GM12892 (cell line): ENCODE results near the gene HEXA. TPM values are rescaled to one million over a fixed set of nuclear protein-coding genes. Genes with fewer than 3 reads are reported as not detected.
"Not testable (repeated sequence)": the region's sequence is repeated elsewhere in the genome, so short reads cannot be mapped to it uniquely, and the experiment has no call there.

Experiments
- DNase-seq: peaks from one replicate; pipeline ENCODE4 v3.0.0; 2011; ENCODE audit not compliant: insufficient read length
- FAIRE-seq: peaks from 2 replicates; lab custom pipeline; 2011; peaks lifted over from hg19 to GRCh38; lab: Jason Lieb, UNC
- POLR2A ChIP-seq: IDR thresholded peaks from 2 replicates; pipeline ENCODE4 v1.6.1; 2011; ENCODE audit warnings: low read depth, low read length, control low read depth
- POLR2AphosphoS5 ChIP-seq: IDR thresholded peaks from 2 replicates; pipeline ENCODE4 v1.6.1; 2011; ENCODE audit warnings: low read depth, low read length, control low read depth
- TAF1 ChIP-seq: IDR thresholded peaks from 2 replicates; pipeline ENCODE4 v1.6.1; 2011; ENCODE audit warnings: low read depth, mild to moderate bottlenecking, control low read depth, low read length, borderline replicate concordance
- polyA plus RNA-seq: library from polyadenylated mRNA; unstranded; fragments of >200 nt; gene quantifications from one replicate; pipeline ENCODE4 v1.2.1, GENCODE V29; 2012; ENCODE audit warnings: missing spikeins, inconsistent platforms; ENCODE audit not compliant: missing spikeins

HEXA gene
- polyA plus RNA-seq: 61.6 TPM

- DNase-seq (peak; percentile 91), FAIRE-seq (peak; percentile 96)
- peak; percentile 83; the same call in 1 of the 2 replicates for TF ChIP-seq POLR2A
- peak; percentile 72; the same call in 1 of the 2 replicates for TF ChIP-seq TAF1
- TF ChIP-seq POLR2AphosphoS5: peak; percentile 82; the same call in 1 of the 2 replicates
These were observed at the start of gene HEXA for GRCh38 chr15:72375846-72376581. TSS of gene HEXA (minus strand) at chr15:72376014. CDS start at chr15:72375972, 42 bp downstream.

DNA sequence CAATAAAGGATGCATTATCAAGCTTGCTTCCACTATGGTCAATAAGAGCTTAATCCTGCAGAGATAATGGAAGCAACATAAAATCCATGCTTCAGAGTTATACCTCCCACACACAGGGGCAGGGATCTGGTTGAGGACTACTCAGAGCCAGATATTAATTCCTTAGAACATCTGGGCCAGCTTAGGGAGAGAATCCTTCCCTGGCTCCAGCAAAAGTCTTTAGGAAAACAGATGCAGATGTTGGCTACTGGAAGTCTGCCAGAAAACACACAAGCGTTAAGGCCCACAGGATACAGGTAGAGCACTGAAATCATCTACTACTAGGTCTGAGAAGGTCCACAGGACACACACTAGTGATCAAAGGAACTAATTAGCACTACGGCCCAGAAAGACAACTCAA is 47.4 kb upstream of the HEXA start:
- TF ChIP-seq POLR2A (no peak), TAF1 (no peak), POLR2AphosphoS5 (no peak)
- no peak for DNase-seq
- FAIRE-seq: no peak

GRCh38 chr15:72421484-72421883 is 45.7 kb upstream of the HEXA start:
- TF ChIP-seq POLR2AphosphoS5 (no peak), POLR2A (no peak), TAF1 (no peak)
- no peak for DNase-seq
- FAIRE-seq: no peak

- FAIRE-seq: no peak
- DNase-seq: no peak
- TF ChIP-seq POLR2AphosphoS5: no peak
- no peak for TF ChIP-seq TAF1
- TF ChIP-seq POLR2A: no peak
These were observed 44.8 kb upstream of the HEXA start for GRCh38 chr15:72420576-72420975.

- FAIRE-seq, DNase-seq: not testable (repeated sequence)
These were observed 44.0 kb upstream of the HEXA start for GRCh38 chr15:72419768-72420167.

GRCh38 chr15:72415304-72415703 is 39.5 kb upstream of the HEXA start:
- FAIRE-seq (no peak), DNase-seq (no peak)
- no peak for TF ChIP-seq TAF1
- TF ChIP-seq POLR2AphosphoS5: no peak
- no peak for TF ChIP-seq POLR2A

- DNase-seq, FAIRE-seq: not testable (repeated sequence)
These were observed 37.5 kb upstream of the HEXA start for GRCh38 chr15:72413337-72413736.

GRCh38 chr15:72411544-72411943 is 35.7 kb upstream of the HEXA start:
- FAIRE-seq (no peak), DNase-seq (no peak)
- TF ChIP-seq POLR2A (no peak), TAF1 (no peak), POLR2AphosphoS5 (no peak)

DNA sequence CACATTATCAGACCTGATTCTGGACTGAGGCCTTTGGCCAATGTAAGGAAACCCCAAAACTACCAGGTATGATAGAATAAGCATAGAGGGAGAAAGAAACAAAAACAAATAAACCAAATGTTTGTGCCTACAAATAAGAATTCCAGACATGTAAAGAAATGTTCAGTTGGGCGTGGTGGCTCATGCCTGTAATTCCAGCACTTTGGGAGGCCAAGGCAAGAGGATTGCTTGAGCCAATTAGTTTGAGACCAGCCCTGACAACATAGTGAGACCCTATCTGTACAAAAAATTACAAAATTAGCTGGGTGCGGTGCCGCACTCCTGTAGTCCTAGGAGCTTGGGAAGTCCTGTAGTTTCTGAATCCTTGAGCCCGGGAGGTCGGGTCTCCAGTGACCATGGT is 35.3 kb upstream of the HEXA start:
- TF ChIP-seq POLR2A: no peak
- no peak for TF ChIP-seq TAF1
- TF ChIP-seq POLR2AphosphoS5: no peak
- DNase-seq: no peak
- FAIRE-seq: no peak

DNA sequence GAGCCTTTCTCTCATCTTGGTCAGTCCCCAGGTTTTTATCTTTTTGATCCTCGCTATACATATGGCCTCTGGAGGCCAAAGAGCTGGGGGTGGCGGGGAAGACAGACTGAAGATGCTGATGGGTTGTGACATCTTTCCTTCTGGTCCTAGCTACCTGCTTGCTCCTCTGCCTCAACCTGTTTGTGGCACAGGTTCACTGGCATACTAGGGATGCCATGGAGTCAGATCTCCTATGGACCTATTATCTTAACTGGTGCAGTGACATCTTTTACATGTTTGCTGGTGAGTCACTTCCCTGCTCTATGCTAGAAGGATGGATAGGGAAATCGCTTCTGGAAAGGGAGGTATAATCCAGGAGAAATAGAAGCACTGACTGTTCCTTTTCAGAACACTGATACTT is 31.1 kb upstream of the HEXA start:
- DNase-seq (no peak), FAIRE-seq (no peak)
- no peak for TF ChIP-seq POLR2AphosphoS5
- TF ChIP-seq TAF1: no peak
- no peak for TF ChIP-seq POLR2A

GRCh38 chr15:72404841-72405240 is 29.0 kb upstream of the HEXA start:
- DNase-seq: no peak
- no peak for TF ChIP-seq POLR2A
- no peak for TF ChIP-seq TAF1
- no peak for FAIRE-seq

GRCh38 chr15:72404356-72404755 is 28.5 kb upstream of the HEXA start:
- FAIRE-seq (no peak), DNase-seq (no peak)
- no peak for TF ChIP-seq POLR2A

- no peak for TF ChIP-seq POLR2A
- no peak for TF ChIP-seq POLR2AphosphoS5
- no peak for FAIRE-seq
- DNase-seq: no peak
These were observed 26.9 kb upstream of the HEXA start for GRCh38 chr15:72402726-72403125.
